Measurements from ENCODE around the gene GLIS1.
A peak's percentile ranks its signal among the peaks of the same experiment; 100 is the strongest.

GLIS1 gene

GRCh38 chr1:53508056-53508990 lies 230.6 kb downstream of the GLIS1 start:
- Histone ChIP-seq H3K36me3 (replicated peaks) (no peaks in the 10 kb centered on the region), H3K27me3 (ENCODE audit: low read depth) (no peaks in the 10 kb centered on the region), H3K9me3 (no peaks in the 10 kb centered on the region), H3K4me1 (no peaks in the 10 kb centered on the region), H3K4me3 (no peak overlapping the region)
- no peak for DNase-seq (ENCODE audit: low spot score in 2 of 2)
- in situ Hi-C loops (cut with MboI; ENCODE audit: low sequenced_read_pairs): no loop called here

DNA sequence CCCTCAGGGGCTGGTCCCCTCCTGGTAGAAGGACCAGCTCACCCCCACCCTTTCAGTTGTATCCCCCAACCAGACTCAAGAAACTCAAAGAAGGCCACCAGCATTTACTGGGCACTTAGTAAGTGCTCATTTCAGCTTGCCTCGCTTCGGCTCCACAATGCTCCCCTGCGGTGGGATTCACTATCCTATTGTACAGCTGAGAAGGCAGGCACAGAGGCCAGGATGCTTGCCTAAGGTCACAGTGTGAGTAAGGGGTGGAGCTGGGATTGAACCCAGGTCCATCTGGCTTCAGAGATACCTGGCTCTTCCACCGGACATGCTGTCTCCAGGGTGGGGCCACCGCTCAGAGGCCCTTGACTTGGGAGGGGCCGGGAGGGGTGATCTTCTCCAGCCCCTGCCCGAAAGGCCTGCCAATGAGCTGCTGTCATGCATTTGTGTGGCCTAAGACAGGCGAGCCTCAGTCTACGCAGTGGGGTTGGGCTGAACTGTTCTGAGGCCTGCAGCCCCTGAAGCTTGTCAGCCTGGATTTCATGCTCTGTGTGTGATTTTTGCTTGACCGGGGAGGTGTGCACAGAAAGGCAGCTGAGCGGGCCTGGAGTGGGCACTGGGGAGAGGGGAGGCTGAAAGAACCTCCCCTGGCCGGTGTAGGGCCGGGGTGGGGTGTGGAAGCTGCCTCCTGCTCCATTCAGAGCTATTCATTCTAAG lies 231.7 kb downstream of the GLIS1 start:
- no peak for DNase-seq (ENCODE audit: low spot score in 2 of 2)
- Histone ChIP-seq H3K36me3 (replicated peaks) (no peaks in the 10 kb centered on the region), H3K9me3 (no peaks in the 10 kb centered on the region), H3K4me3 (no peak overlapping the region), H3K27me3 (ENCODE audit: low read depth) (no peaks in the 10 kb centered on the region), H3K4me1 (no peaks in the 10 kb centered on the region)
- in situ Hi-C loops (cut with MboI; ENCODE audit: low sequenced_read_pairs): no loop called here

GRCh38 chr1:53506355-53507050 lies 232.5 kb downstream of the GLIS1 start:
- no peak for DNase-seq (ENCODE audit: low spot score in 2 of 2)
- H3K9me3 ChIP-seq: no peaks in the 10 kb centered on the region
- H3K4me1 ChIP-seq: no peaks in the 10 kb centered on the region
- H3K27me3 ChIP-seq (ENCODE audit: low read depth): no peaks in the 10 kb centered on the region
- in situ Hi-C loops (cut with MboI; ENCODE audit: low sequenced_read_pairs): no loop called here
- H3K4me3 ChIP-seq: no peak overlapping the region
- H3K36me3 ChIP-seq (replicated peaks): no peaks in the 10 kb centered on the region

DNA sequence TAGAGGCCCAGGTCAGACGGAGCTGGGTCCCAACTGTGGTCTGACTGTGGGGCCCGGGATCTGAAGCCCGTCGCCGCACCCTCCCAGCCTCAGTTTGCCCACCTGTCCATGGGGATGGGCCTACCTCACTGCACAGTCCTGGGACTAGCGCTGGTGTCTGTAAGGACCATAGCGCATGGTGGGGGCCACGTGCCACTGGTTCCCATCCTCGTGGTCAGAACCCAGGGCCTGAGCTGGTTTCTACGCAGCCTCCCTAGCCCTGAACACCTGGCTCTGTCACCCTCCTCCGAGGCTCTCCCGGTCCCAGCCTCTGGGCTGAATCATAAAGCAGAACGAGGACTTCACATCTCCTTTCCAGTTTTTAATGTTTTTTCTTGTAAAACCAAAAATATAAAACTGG lies 233.1 kb downstream of the GLIS1 start:
- no peaks in the 10 kb centered on the region for H3K9me3 ChIP-seq
- no peak overlapping the region for H3K4me3 ChIP-seq
- H3K27me3 ChIP-seq (ENCODE audit: low read depth): no peaks in the 10 kb centered on the region
- no peaks in the 10 kb centered on the region for H3K4me1 ChIP-seq
- in situ Hi-C loops (cut with MboI; ENCODE audit: low sequenced_read_pairs): no loop called here
- no peaks in the 10 kb centered on the region for H3K36me3 ChIP-seq (replicated peaks)
- DNase-seq (ENCODE audit: low spot score in 2 of 2): no peak

GRCh38 chr1:53505401-53505800 lies 233.6 kb downstream of the GLIS1 start:
- in situ Hi-C loops (cut with MboI; ENCODE audit: low sequenced_read_pairs): no loop called here
- no peaks in the 10 kb centered on the region for H3K4me1 ChIP-seq

GRCh38 chr1:53504901-53505300 lies 234.1 kb downstream of the GLIS1 start:
- in situ Hi-C loops (cut with MboI; ENCODE audit: low sequenced_read_pairs): no loop called here

More at GRCh38 chr1:53505401-53505800, 233.6 kb downstream of the GLIS1 start:
- DNase-seq (ENCODE audit: low spot score in 2 of 2): no peak
- Histone ChIP-seq H3K36me3 (replicated peaks) (no peaks in the 10 kb centered on the region), H3K4me3 (no peak overlapping the region), H3K9me3 (no peaks in the 10 kb centered on the region), H3K27me3 (ENCODE audit: low read depth) (no peaks in the 10 kb centered on the region)

DNA sequence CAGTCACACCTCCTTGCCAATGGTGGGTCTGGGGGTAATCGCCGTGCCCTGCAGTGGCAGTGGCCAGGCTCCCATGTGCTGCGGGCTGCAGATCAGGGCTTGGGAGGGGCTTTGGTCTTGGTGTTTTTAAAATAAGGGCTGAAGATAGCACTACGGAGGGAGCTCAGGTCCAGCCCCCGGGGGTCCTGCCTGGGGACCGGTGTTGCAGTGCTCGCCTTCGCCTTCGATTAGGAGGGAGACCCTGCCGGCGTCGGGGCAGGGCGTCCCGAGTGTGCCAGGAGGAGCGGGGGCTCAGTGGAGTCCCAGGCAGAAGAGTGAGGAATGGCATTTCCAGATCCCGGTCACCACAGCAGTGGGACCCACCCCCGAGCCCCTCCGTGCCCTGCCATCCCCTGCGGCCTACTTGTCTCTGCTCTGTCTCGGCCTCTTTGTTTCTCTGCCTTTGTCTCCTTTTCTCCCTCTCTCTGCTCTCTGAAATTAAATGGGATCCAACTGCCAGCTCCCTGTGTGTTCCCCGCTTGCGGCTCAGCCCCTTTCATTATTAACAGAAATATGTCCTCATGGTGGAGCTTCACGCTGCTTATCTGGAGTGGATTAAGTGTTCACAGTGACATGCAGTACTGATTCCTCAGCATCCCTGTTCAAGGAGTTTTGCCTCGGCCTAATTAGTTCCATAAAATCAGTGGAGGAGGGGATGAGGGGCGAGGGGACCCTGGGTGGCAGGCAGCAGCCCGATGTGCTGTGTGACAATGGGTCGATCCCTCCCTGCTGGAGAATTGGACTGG lies 235.3 kb downstream of the GLIS1 start:
- in situ Hi-C loops (cut with MboI; ENCODE audit: low sequenced_read_pairs): no loop called here
- Histone ChIP-seq H3K36me3 (replicated peaks) (no peaks in the 10 kb centered on the region), H3K4me3 (no peak overlapping the region), H3K27me3 (ENCODE audit: low read depth) (no peaks in the 10 kb centered on the region), H3K9me3 (no peaks in the 10 kb centered on the region), H3K4me1 (no peaks in the 10 kb centered on the region)
- DNase-seq (ENCODE audit: low spot score in 2 of 2): no peak

More at GRCh38 chr1:53504901-53505300, 234.1 kb downstream of the GLIS1 start:
- Histone ChIP-seq H3K36me3 (replicated peaks) (no peaks in the 10 kb centered on the region), H3K4me3 (no peak overlapping the region), H3K27me3 (ENCODE audit: low read depth) (no peaks in the 10 kb centered on the region), H3K9me3 (no peaks in the 10 kb centered on the region), H3K4me1 (no peaks in the 10 kb centered on the region)
- DNase-seq (ENCODE audit: low spot score in 2 of 2): no peak

DNA sequence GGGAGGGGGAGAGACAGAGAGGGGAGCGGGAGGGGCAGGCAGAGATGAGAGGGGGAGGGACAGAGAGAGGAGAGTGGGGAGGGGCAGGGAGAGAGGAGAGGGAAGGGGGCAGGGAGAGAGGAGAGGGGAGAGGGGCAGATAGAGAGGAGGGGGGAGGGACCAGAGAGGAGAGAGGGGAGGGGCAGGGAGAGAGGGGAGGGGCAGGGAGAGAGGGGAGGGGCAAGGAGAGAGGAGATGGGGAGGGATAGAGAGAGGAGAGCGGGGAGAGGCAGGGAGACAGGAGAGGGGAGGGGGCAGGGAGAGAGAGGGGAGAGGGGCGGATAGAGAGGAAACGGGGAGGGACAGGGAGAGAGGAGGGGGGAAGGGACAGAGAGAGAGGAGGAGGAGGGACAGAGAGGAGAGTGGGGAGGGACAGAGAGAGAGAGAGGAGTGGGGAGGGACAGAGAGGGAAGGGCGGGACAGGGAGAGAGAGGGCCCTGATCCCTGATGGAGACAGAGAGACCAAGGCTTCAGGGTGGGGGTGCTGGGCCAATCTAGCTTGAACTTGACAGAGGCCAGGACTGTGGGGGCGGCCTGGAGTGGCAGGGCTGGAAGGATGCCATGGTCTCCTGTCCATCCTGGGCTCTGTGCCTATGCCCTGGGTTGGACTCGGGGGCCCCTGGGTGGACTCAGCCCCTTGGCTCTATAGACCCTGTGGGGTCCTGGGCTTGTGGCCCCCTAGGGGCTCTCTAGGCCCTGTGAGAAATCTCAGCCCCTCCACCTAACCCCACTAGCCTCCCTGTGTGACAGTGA lies 236.1 kb downstream of the GLIS1 start:
- H3K36me3 ChIP-seq (replicated peaks): no peaks in the 10 kb centered on the region
- no peaks in the 10 kb centered on the region for H3K4me1 ChIP-seq
- in situ Hi-C loops (cut with MboI; ENCODE audit: low sequenced_read_pairs): no loop called here
- no peaks in the 10 kb centered on the region for H3K9me3 ChIP-seq
- DNase-seq (ENCODE audit: low spot score in 2 of 2): peak in 1 of 2 experiments; percentile 52
- no peaks in the 10 kb centered on the region for H3K27me3 ChIP-seq (ENCODE audit: low read depth)
- no peak overlapping the region for H3K4me3 ChIP-seq

- in situ Hi-C loops (cut with MboI; ENCODE audit: low sequenced_read_pairs): no loop called here
- no peak overlapping the region for H3K4me3 ChIP-seq
- no peak for DNase-seq (ENCODE audit: low spot score in 2 of 2)
- H3K4me1 ChIP-seq: no peaks in the 10 kb centered on the region
- H3K36me3 ChIP-seq (replicated peaks): no peaks in the 10 kb centered on the region
- no peaks in the 10 kb centered on the region for H3K27me3 ChIP-seq (ENCODE audit: low read depth)
- H3K9me3 ChIP-seq: no peaks in the 10 kb centered on the region
These were observed 237.6 kb downstream of the GLIS1 start for GRCh38 chr1:53501065-53502005.

- H3K27me3 ChIP-seq (ENCODE audit: low read depth): no peaks in the 10 kb centered on the region
- H3K4me1 ChIP-seq: no peaks in the 10 kb centered on the region
- in situ Hi-C loops (cut with MboI; ENCODE audit: low sequenced_read_pairs): no loop called here
- H3K4me3 ChIP-seq: no peak overlapping the region
- H3K9me3 ChIP-seq: no peaks in the 10 kb centered on the region
- DNase-seq (ENCODE audit: low spot score in 2 of 2): no peak
- no peaks in the 10 kb centered on the region for H3K36me3 ChIP-seq (replicated peaks)
These were observed 238.5 kb downstream of the GLIS1 start for GRCh38 chr1:53500204-53501064.

Data from HAP-1 (cell line).